ENCODE data around the gene SMCHD1. TPM values are rescaled to one million over a fixed set of nuclear protein-coding genes. Genes with fewer than 3 reads are reported as not detected.

Gene SMCHD1
- total and polyA plus RNA-seq, 2 donors (not counting 1 experiment from before 2014, with no cell fraction given) = 54.2 to 380 TPM

GRCh38 chr18:2654169-2654927, 1.2 kb upstream of the SMCHD1 start:
- Histone ChIP-seq H3K4me2 (replicated peaks; ENCODE audit: low read depth, low read length, poor library complexity, severe bottlenecking) (peak overlapping the region; percentile 75), H4K20me1 (ENCODE audit: control insufficient read depth, insufficient read depth, low read length, poor library complexity, severe bottlenecking) (peaks cover 24% of the 10 kb centered on the region), H3K36me3 (replicated peaks in 1 of 2; ENCODE audit: control extremely low read depth in 1 of 2, control insufficient read depth in 1 of 2, extremely low read depth in 1 of 2, insufficient read depth in 2 of 2, low read length in 1 of 2) (peaks cover 0 to 3% of the 10 kb centered on the region in 2 experiments), H3K27ac (ENCODE audit: low read length in 2 of 2) (peak overlapping the region; percentile 97 to 100), H3K27me3 (replicated peaks in 1 of 4; ENCODE audit: control extremely low read depth in 1 of 4, control insufficient read depth in 3 of 4, insufficient read depth in 4 of 4, low read length in 3 of 4) (no peaks in the 10 kb centered on the region), H3K9me3 (ENCODE audit: control extremely low read depth in 1 of 3, control insufficient read depth in 2 of 3, insufficient read depth in 1 of 3, low read length in 2 of 3) (no peaks in the 10 kb centered on the region), H3K9ac (ENCODE audit: low read length) (peak overlapping the region; percentile 97), H3K4me1 (ENCODE audit: control insufficient read depth in 2 of 2, insufficient read depth in 2 of 2, low read length in 2 of 2) (peaks cover 28 to 29% of the 10 kb centered on the region in 2 donors), H3K79me2 (ENCODE audit: control insufficient read depth, insufficient read depth, low read length) (peaks cover 35% of the 10 kb centered on the region), H2AFZ (ENCODE audit: insufficient read depth, low read depth, low read length, poor library complexity, severe bottlenecking) (peak overlapping the region; percentile 80), H3K4me3 (ENCODE audit: control extremely low read depth in 1 of 5, extremely low read depth in 1 of 5, insufficient read depth in 1 of 5, low read depth in 2 of 5, low read length in 4 of 5) (peak overlapping the region; percentile 78 to 96 (median 83))
- 100% methylated on average over 2 of the region's 13 CpGs for WGBS (ENCODE audit: insufficient coverage)
- Mint-ChIP-seq H3K27me3 (no peaks in the 10 kb centered on the region), H3K9me3 (ENCODE audit: insufficient read depth) (no peaks in the 10 kb centered on the region), H3K27ac (peak overlapping the region; percentile 98), H3K4me1 (peaks cover 33% of the 10 kb centered on the region), H3K4me3 (peak overlapping the region; percentile 98)
- POLR2A ChIA-PET = interaction anchor here (0.5 to 5.0 kb wide), 8 partner anchors 12 to 83 kb away, joined by 3 to 166 read pairs (median 9); partner anchors contain the start of genes METTL4 and NDC80
- ATAC-seq (ENCODE audit: low read depth) (no peak), DNase-seq (no peak)
- TF ChIP-seq, protein P1, sequence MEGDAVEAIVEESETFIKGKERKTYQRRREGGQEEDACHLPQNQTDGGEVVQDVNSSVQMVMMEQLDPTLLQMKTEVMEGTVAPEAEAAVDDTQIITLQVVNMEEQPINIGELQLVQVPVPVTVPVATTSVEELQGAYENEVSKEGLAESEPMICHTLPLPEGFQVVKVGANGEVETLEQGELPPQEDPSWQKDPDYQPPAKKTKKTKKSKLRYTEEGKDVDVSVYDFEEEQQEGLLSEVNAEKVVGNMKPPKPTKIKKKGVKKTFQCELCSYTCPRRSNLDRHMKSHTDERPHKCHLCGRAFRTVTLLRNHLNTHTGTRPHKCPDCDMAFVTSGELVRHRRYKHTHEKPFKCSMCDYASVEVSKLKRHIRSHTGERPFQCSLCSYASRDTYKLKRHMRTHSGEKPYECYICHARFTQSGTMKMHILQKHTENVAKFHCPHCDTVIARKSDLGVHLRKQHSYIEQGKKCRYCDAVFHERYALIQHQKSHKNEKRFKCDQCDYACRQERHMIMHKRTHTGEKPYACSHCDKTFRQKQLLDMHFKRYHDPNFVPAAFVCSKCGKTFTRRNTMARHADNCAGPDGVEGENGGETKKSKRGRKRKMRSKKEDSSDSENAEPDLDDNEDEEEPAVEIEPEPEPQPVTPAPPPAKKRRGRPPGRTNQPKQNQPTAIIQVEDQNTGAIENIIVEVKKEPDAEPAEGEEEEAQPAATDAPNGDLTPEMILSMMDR (IDR thresholded peaks at IDR 0.05) = no peak
- TF ChIP-seq EZH2 (IDR thresholded peaks at IDR 0.05; ENCODE audit: borderline replicate concordance, insufficient read depth, low read depth, low read length, poor library complexity, severe bottlenecking) = no peak
- CTCF ChIA-PET = interaction anchor here (0.5 to 5.9 kb wide), 6 partner anchors 12 to 83 kb away, joined by 3 to 88 read pairs (median 7); partner anchors contain the start of genes METTL4 and NDC80
- intact Hi-C loops (cut with micrococcal nuclease) = loop anchor here (10.0 kb wide), 2 partner anchors 790 to 940 kb away; no protein-coding TSS in a partner anchor

DNA sequence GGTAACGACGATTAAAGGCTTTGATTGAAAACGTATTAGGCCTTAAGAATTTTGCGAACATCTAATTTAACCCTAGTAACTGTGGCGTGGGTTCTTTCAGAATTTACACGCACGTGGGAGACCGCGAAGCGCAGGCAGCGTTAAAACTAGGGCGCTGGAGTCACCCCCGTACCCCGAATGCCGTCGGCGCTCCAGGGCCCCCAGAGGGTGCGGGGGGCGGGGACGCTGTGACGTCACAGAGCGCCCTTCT, 673 bp upstream of the SMCHD1 start:
- Histone ChIP-seq H4K20me1 (ENCODE audit: control insufficient read depth, insufficient read depth, low read length, poor library complexity, severe bottlenecking) (peaks cover 24% of the 10 kb centered on the region), H3K4me2 (replicated peaks; ENCODE audit: low read depth, low read length, poor library complexity, severe bottlenecking) (peak overlapping the region; percentile 75), H3K27ac (ENCODE audit: low read length in 2 of 2) (peak overlapping the region; percentile 97 to 100), H3K79me2 (ENCODE audit: control insufficient read depth, insufficient read depth, low read length) (peaks cover 41% of the 10 kb centered on the region), H3K4me3 (ENCODE audit: control extremely low read depth in 1 of 5, extremely low read depth in 1 of 5, insufficient read depth in 1 of 5, low read depth in 2 of 5, low read length in 4 of 5) (peak overlapping the region; percentile 78 to 96 (median 83)), H2AFZ (ENCODE audit: insufficient read depth, low read depth, low read length, poor library complexity, severe bottlenecking) (peak overlapping the region; percentile 80), H3K9ac (ENCODE audit: low read length) (peak overlapping the region; percentile 97), H3K4me1 (ENCODE audit: control insufficient read depth in 2 of 2, insufficient read depth in 2 of 2, low read length in 2 of 2) (peaks cover 32 to 33% of the 10 kb centered on the region in 2 donors), H3K9me3 (ENCODE audit: control extremely low read depth in 1 of 3, control insufficient read depth in 2 of 3, insufficient read depth in 1 of 3, low read length in 2 of 3) (no peaks in the 10 kb centered on the region), H3K36me3 (replicated peaks in 1 of 2; ENCODE audit: control extremely low read depth in 1 of 2, control insufficient read depth in 1 of 2, extremely low read depth in 1 of 2, insufficient read depth in 2 of 2, low read length in 1 of 2) (peaks cover 0 to 3% of the 10 kb centered on the region in 2 experiments), H3K27me3 (replicated peaks in 1 of 4; ENCODE audit: control extremely low read depth in 1 of 4, control insufficient read depth in 3 of 4, insufficient read depth in 4 of 4, low read length in 3 of 4) (no peaks in the 10 kb centered on the region)
- peak; percentile 93 for DNase-seq
- intact Hi-C loops (cut with micrococcal nuclease) = loop anchor here (1.0 to 10.0 kb wide), 9 partner anchors 14 to 940 kb away; partner anchors contain the start of genes EMILIN2, LPIN2, METTL4 and NDC80
- WGBS (ENCODE audit: insufficient coverage) = under 1% methylated on average over 18 of the region's 22 CpGs
- peak; percentile 42 for ATAC-seq (ENCODE audit: low read depth)
- peak overlapping the region; percentile 98 for H3K27ac Mint-ChIP-seq
- H3K4me1 Mint-ChIP-seq = peaks cover 37% of the 10 kb centered on the region
- H3K4me3 Mint-ChIP-seq = peak overlapping the region; percentile 98
- no peaks in the 10 kb centered on the region for H3K27me3 Mint-ChIP-seq
- POLR2A ChIA-PET = interaction anchor here (0.5 to 5.0 kb wide), 8 partner anchors 13 to 84 kb away, joined by 3 to 166 read pairs (median 8); partner anchors contain the start of genes METTL4 and NDC80
- no peaks in the 10 kb centered on the region for H3K9me3 Mint-ChIP-seq (ENCODE audit: insufficient read depth)
- CTCF ChIA-PET = interaction anchor here (1.7 to 5.9 kb wide), 3 partner anchors 16 to 330 kb away, joined by 3 to 88 read pairs (median 40); partner anchors contain the start of genes METTL4 and NDC80
- TF ChIP-seq, protein P1 (IDR thresholded peaks at IDR 0.05) = no peak
- no peak for TF ChIP-seq EZH2 (IDR thresholded peaks at IDR 0.05; ENCODE audit: borderline replicate concordance, insufficient read depth, low read depth, low read length, poor library complexity, severe bottlenecking)
